Tibial nerve (tissue), 4 donors: ENCODE data around the gene TBC1D10B. TPM values are rescaled to one million over a fixed set of nuclear protein-coding genes. Genes with fewer than 3 reads are reported as not detected.

Experiments
- DNase-seq, 2 donors: peaks; one replicate each; pipeline ENCODE4 v3.0.0-alpha.2; 2019; ENCODE audit warnings: low spot score in 2 of 2
- H3K27ac ChIP-seq, 4 donors: fragments of 200-600 bp; sonication (generic) in 3 of 4; one replicate each; pipeline ENCODE4 v1.5.1; 2017 to 2019; ENCODE audit warnings: mild to moderate bottlenecking in 1 of 4
- H3K27me3 ChIP-seq, 2 donors: fragments of 200-600 bp; sonication (generic) in 1 of 2; one replicate each; pipeline versions ENCODE4 v1.5.1 to v1.6.0; 2017 to 2019
- H3K36me3 ChIP-seq, 3 donors: fragments of 200-600 bp; sonication (generic); one replicate each; pipeline ENCODE4 v1.5.1; 2018 to 2019
- H3K4me1 ChIP-seq, 4 donors: fragments of 200-600 bp; sonication (generic) in 3 of 4; one replicate each; pipeline ENCODE4 v1.5.1; 2017 to 2019
- H3K4me3 ChIP-seq, 4 donors: fragments of 200-600 bp; sonication (generic) in 3 of 4; one replicate each; pipeline ENCODE4 v1.5.1; 2017 to 2019; ENCODE audit warnings: mild to moderate bottlenecking in 1 of 4, moderate library complexity in 1 of 4
- H3K9me3 ChIP-seq, 4 donors: fragments of 200-600 bp; sonication (generic) in 3 of 4; one replicate each; pipeline ENCODE4 v1.5.1; 2017 to 2019
- EP300 ChIP-seq, 2 donors: sonication (generic); formaldehyde crosslinking; IDR thresholded peaks; one replicate each; pipeline ENCODE4 v1.6.1; 2017; ENCODE audit warnings: antibody characterized with exemption in 2 of 2, mild to moderate bottlenecking in 1 of 2
- POLR2A ChIP-seq, 2 donors: fragments of 450-650 bp; IDR thresholded peaks; one replicate each; pipeline ENCODE4 v1.6.1; 2017; ENCODE audit warnings: antibody characterized with exemption in 2 of 2, mild to moderate bottlenecking in 2 of 2, moderate library complexity in 2 of 2
- WGBS, 2 donors: methylation state at CpG; one replicate each; pipeline ENCODE4 v1.1.5; 2018; 5-methylcytosine and 5-hydroxymethylcytosine counted together
- total RNA-seq, 4 donors: library from RNA; depleted of rRNA; stranded (reverse); fragments of >200 nt; gene quantifications; one replicate each; pipeline ENCODE4 v1.1.0, GENCODE V29; 2016
- TF ChIP-seq, protein P1 (sequence below), 5 experiments: fragments of 200-600 bp in 3 of 5; fragments of 450-650 bp in 2 of 5; sonication (generic) in 3 of 5; IDR thresholded peaks; one replicate each; pipeline ENCODE4 v1.5.1; 2016 to 2019; ENCODE audit warnings: antibody characterized with exemption in 5 of 5, mild to moderate bottlenecking in 3 of 5, moderate library complexity in 2 of 5

TBC1D10B gene
- total RNA-seq, 4 donors from 2014 or later = 25.6 to 52.2 (median 31.1) TPM

DNA sequence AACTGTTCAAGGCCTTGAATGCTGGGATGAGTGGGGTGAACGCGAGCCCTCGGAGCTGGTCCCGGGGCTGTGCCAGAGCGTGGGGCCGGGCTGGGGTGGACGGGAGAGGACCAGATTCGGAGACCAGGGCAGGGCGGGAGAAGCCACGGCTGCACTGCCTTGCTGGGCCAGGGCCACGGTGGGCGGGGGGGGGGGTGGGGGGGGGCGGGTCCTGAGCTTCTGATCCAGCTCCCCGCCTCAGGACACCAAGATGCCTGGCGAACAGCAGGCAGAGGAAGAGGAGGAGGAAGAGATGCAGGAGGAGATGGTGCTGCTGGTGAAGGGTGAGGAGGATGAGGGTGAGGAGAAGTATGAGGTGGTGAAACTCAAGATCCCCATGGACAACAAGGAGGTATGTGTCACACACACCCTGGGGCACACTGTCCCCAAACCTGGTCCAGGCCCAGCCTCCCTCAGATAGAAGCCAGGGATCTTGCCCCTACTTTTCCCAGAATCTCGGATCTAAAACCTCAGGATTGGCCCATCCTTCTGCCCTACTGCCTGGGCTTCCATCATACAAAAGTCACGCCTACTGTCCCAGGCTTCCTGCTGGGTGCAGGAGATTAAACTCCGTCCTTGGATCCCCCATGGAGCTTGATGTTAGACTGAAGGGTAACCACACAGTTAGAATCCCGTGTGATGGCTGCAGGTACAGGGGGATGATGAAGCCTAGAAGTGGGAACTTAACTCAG lies 37.7 kb upstream of the TBC1D10B start:
- H3K27ac ChIP-seq = peak overlapping the region; percentile 84 to 96 (median 92)
- no peaks in the 10 kb centered on the region for H3K27me3 ChIP-seq
- H3K4me1 ChIP-seq = peaks cover 0 to 33% (median 13%) of the 10 kb centered on the region in 4 donors
- peaks cover 0 to 24% (median 0%) of the 10 kb centered on the region in 3 donors for H3K36me3 ChIP-seq
- H3K9me3 ChIP-seq = no peaks in the 10 kb centered on the region
- H3K4me3 ChIP-seq = peak overlapping the region; percentile 64 to 91 (median 76)
- no peak for DNase-seq
- 10% methylated on average over 13 to 16 of the region's 19 CpGs for WGBS, 2 donors
- no peak for TF ChIP-seq POLR2A (IDR thresholded peaks at IDR 0.05)
- TF ChIP-seq, protein P1, sequence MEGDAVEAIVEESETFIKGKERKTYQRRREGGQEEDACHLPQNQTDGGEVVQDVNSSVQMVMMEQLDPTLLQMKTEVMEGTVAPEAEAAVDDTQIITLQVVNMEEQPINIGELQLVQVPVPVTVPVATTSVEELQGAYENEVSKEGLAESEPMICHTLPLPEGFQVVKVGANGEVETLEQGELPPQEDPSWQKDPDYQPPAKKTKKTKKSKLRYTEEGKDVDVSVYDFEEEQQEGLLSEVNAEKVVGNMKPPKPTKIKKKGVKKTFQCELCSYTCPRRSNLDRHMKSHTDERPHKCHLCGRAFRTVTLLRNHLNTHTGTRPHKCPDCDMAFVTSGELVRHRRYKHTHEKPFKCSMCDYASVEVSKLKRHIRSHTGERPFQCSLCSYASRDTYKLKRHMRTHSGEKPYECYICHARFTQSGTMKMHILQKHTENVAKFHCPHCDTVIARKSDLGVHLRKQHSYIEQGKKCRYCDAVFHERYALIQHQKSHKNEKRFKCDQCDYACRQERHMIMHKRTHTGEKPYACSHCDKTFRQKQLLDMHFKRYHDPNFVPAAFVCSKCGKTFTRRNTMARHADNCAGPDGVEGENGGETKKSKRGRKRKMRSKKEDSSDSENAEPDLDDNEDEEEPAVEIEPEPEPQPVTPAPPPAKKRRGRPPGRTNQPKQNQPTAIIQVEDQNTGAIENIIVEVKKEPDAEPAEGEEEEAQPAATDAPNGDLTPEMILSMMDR (IDR thresholded peaks at IDR 0.05) = no peak
- no peak for TF ChIP-seq EP300 (IDR thresholded peaks at IDR 0.05)

DNA sequence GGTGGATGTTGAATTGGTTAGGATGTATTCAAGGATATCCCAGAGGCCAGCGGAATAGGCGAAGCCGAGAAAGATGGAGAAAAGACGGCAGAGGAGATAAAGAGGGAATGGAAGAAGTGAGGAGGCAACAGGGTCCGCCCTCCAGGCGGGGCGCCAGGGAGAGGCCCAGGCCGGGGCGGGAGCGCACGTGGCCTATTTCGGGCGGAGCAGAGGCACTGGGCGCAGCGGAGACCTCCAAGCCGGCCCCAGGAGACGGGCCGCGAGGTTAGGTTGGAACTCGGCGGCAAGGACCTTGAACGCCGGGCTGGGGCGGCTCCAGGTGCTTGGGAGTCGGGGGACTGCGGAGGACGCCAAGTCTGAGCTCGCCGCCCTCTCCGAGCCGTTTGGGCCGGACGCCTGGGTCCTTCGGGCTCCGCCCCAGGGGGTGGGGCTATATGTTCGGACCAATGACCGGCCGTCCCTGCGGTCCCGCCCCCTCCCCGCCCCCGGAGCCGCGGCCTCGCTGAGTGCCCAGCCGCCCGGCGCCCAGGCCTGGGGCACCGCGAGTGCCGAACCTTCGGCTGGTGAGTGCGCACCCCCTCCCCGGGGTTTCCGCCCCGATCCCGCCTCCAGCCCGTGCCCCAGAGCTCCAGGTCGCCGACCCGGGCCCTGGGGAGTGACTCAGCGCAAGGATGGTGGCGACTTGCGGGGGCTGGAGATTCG lies 37.0 kb upstream of the TBC1D10B start, which contains the start of gene ZNF771:
Gene ZNF771 (plus strand): TSS at position 505 of the 702 bp plus-strand sequence. CDS start 448 bp downstream, outside the sequence.
- TF ChIP-seq EP300 (IDR thresholded peaks at IDR 0.05) (peak; percentile 84 to 91), POLR2A (IDR thresholded peaks at IDR 0.05) (peak in 1 of 2 donors; percentile 72)
- TF ChIP-seq, protein P1 (IDR thresholded peaks at IDR 0.05) = peak in 3 of 5 experiments; percentile 12 to 29 (median 17)
- H3K27ac ChIP-seq = peak within 1 kb of the TSS; percentile 84 to 96 (median 92)
- DNase-seq = peak; percentile 92 to 93
- H3K9me3 ChIP-seq = no peaks in the 10 kb centered on the region
- WGBS, 2 donors = 0 to 1% methylated on average over 29 to 30 of the region's 65 CpGs
- no peaks in the 10 kb centered on the region for H3K27me3 ChIP-seq
- H3K4me1 ChIP-seq = peaks cover 0 to 33% (median 13%) of the 10 kb centered on the region in 4 donors
- H3K4me3 ChIP-seq = peak within 1 kb of the TSS; percentile 64 to 91 (median 76)
- peaks cover 0 to 18% (median 0%) of the 10 kb centered on the region in 3 donors for H3K36me3 ChIP-seq

DNA sequence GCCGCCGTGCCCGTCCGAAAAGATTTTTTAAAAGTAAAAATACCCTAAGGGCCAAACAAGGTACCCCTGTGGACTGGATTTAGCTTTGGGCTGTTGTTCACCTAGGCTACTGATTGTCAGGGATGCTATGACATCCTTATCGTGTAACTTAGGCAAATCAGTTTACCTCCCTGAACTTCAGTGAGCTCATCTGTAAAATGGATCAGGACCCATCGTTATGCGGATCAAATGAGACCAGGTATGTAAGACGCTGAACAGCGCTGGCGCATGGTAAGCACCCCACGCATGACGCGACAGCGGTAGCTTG lies 36.5 kb upstream of the TBC1D10B start:
- H3K4me3 ChIP-seq = peak overlapping the region; percentile 64 to 91 (median 76)
- no peaks in the 10 kb centered on the region for H3K9me3 ChIP-seq
- no peaks in the 10 kb centered on the region for H3K27me3 ChIP-seq
- H3K36me3 ChIP-seq = peaks cover 0 to 13% (median 0%) of the 10 kb centered on the region in 3 donors
- 16 to 19% methylated on average over 14 of the region's 14 CpGs for WGBS, 2 donors
- TF ChIP-seq, protein P1 (IDR thresholded peaks at IDR 0.05) = no peak
- TF ChIP-seq POLR2A (IDR thresholded peaks at IDR 0.05) (no peak), EP300 (IDR thresholded peaks at IDR 0.05) (no peak)
- no peak for DNase-seq
- peaks cover 0 to 33% (median 13%) of the 10 kb centered on the region in 4 donors for H3K4me1 ChIP-seq
- peak overlapping the region; percentile 84 to 96 (median 92) for H3K27ac ChIP-seq

DNA sequence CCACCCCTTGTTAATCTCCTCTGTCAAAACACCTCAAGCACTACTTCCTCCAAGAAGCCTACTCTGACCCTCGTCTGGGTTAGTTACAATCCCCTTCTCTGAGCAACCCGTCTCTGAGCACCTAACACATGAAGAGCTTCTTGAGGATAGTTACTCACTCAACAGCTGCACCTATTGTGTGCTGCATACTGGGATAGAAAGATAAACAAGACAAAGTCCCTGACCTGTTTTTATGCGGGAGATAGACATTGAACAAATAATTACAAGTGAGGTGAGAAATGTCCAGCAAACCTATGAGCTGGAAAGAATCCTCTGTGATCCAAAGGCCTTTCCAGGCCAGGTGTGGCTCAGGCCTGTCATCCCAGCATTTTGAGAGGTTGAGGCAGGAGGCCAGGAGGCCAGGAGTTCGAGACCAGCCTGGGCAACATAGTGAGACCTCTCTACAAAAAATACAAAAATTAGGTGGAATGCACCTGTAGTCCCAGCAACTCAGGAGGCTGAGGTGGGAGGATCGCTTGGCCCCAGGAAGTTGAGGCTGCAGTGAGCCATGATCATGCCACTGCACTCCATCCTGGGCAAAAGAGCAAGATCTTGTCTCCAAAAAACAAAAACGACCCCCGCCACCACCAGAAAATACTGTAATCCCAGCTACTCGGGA lies 31.6 kb upstream of the TBC1D10B start:
- Histone ChIP-seq H3K9me3 (no peaks in the 10 kb centered on the region), H3K36me3 (peaks cover 0 to 16% (median 0%) of the 10 kb centered on the region in 3 donors), H3K4me1 (peaks cover 0 to 31% (median 5%) of the 10 kb centered on the region in 4 donors), H3K4me3 (no peak overlapping the region), H3K27me3 (no peaks in the 10 kb centered on the region), H3K27ac (no peak overlapping the region)
- WGBS, 2 donors = 82 to 83% methylated on average over 8 of the region's 8 CpGs
- DNase-seq = no peak
- TF ChIP-seq, protein P1 (IDR thresholded peaks at IDR 0.05) = no peak
- no peak for TF ChIP-seq POLR2A (IDR thresholded peaks at IDR 0.05)
- TF ChIP-seq EP300 (IDR thresholded peaks at IDR 0.05) = no peak
